B cell (primary cell): Measurements from ENCODE around the gene STK24.

Experiments
- EZH2 ChIP-seq: IDR thresholded peaks from 2 replicates; pipeline ENCODE4 v1.6.1; 2012; ENCODE audit warnings: borderline replicate concordance, low read depth, mild to moderate bottlenecking, moderate library complexity, low read length; ENCODE audit not compliant: insufficient read depth, poor library complexity, severe bottlenecking
- TF ChIP-seq, protein P1 (sequence below): fragments of 200-600 bp; IDR thresholded peaks from one replicate; pipeline ENCODE4 v1.8.0; 2022; ENCODE audit warnings: antibody characterized with exemption, mild to moderate bottlenecking

DNA sequence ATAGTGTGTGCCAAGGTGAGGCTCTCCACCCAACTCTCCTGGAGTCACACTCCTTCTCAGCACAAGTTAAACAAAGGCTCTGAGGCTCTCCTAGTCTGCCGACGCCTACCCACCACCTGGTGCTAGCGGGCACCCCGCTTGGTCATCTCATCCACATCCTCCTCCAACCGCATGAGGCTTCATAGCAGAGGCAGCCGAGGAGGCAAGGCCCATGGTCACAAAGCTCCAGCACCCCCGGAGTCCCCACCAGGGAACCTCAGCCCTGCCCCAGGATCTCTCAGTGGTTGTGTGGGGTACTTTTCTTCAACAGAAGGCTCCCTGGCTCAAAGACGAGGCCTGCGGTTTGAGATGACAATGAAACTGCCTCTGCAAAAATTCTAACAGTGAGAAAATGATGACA lies 43.0 kb downstream of the STK24 start:
- TF ChIP-seq, protein P1, sequence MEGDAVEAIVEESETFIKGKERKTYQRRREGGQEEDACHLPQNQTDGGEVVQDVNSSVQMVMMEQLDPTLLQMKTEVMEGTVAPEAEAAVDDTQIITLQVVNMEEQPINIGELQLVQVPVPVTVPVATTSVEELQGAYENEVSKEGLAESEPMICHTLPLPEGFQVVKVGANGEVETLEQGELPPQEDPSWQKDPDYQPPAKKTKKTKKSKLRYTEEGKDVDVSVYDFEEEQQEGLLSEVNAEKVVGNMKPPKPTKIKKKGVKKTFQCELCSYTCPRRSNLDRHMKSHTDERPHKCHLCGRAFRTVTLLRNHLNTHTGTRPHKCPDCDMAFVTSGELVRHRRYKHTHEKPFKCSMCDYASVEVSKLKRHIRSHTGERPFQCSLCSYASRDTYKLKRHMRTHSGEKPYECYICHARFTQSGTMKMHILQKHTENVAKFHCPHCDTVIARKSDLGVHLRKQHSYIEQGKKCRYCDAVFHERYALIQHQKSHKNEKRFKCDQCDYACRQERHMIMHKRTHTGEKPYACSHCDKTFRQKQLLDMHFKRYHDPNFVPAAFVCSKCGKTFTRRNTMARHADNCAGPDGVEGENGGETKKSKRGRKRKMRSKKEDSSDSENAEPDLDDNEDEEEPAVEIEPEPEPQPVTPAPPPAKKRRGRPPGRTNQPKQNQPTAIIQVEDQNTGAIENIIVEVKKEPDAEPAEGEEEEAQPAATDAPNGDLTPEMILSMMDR: no peak
- no peak for TF ChIP-seq EZH2
